ENCODE results near the gene POLD4.

DNA sequence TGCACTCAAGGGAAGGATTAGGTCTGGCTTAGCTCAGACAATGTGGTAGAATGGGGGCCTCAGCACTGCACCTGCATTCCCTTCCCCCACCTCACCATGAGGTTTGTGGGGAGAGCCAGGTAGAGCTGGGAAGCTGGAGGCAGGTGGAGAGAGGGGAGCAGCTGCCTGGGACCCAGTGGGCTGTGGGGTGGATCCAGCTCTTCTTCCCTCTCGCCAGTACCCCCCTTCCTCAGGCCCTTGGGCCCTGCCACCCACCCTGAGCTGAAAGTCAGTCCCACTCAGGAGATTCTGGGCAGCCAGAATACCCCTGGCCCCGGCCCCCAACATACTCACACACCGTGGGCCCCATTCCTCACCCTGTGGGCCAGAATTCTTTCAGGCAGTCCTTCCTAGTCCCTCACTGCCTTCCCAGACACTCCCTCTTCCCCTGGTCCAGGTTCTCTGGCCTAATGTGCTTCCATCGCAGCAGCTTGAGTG, 3.1 kb upstream of the POLD4 start:
- TF ChIP-seq, protein P1, sequence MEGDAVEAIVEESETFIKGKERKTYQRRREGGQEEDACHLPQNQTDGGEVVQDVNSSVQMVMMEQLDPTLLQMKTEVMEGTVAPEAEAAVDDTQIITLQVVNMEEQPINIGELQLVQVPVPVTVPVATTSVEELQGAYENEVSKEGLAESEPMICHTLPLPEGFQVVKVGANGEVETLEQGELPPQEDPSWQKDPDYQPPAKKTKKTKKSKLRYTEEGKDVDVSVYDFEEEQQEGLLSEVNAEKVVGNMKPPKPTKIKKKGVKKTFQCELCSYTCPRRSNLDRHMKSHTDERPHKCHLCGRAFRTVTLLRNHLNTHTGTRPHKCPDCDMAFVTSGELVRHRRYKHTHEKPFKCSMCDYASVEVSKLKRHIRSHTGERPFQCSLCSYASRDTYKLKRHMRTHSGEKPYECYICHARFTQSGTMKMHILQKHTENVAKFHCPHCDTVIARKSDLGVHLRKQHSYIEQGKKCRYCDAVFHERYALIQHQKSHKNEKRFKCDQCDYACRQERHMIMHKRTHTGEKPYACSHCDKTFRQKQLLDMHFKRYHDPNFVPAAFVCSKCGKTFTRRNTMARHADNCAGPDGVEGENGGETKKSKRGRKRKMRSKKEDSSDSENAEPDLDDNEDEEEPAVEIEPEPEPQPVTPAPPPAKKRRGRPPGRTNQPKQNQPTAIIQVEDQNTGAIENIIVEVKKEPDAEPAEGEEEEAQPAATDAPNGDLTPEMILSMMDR (conservative IDR thresholded peaks at IDR 0.05; ENCODE audit: low read length): no peak
- TF ChIP-seq EZH2phosphoT487 (IDR thresholded peaks at IDR 0.05; ENCODE audit: borderline replicate concordance, low read depth, low read length): no peak
